Muscle layer of colon (tissue), 2 donors: ENCODE data around the gene VTN.

Experiments
- H3K27ac ChIP-seq: one replicate; pipeline ENCODE4 v1.7.0; 2013; ENCODE audit warnings: low read depth, mild to moderate bottlenecking, low read length, moderate library complexity
- H3K27me3 ChIP-seq, 2 donors: one replicate each; pipeline ENCODE4 v1.7.0; 2013; ENCODE audit warnings: low read length in 2 of 2, mild to moderate bottlenecking in 2 of 2; ENCODE audit not compliant: insufficient read depth in 2 of 2, control insufficient read depth in 1 of 2
- H3K36me3 ChIP-seq: one replicate; pipeline ENCODE4 v1.7.0; 2013; ENCODE audit warnings: mild to moderate bottlenecking, low read length; ENCODE audit not compliant: insufficient read depth
- H3K4me1 ChIP-seq: one replicate; pipeline ENCODE4 v1.7.0; 2013; ENCODE audit warnings: mild to moderate bottlenecking, low read length; ENCODE audit not compliant: insufficient read depth
- H3K4me3 ChIP-seq, 2 donors: one replicate each; pipeline ENCODE4 v1.7.0; 2013; ENCODE audit warnings: low read length in 2 of 2, low read depth in 1 of 2, mild to moderate bottlenecking in 1 of 2, moderate library complexity in 1 of 2
- H3K9ac ChIP-seq: one replicate; pipeline ENCODE4 v1.7.0; 2013; ENCODE audit warnings: low read length
- H3K9me3 ChIP-seq: one replicate; pipeline ENCODE4 v1.7.0; 2013; ENCODE audit warnings: mild to moderate bottlenecking, low read length
- donor health status: abdominal sarcoma.
- donor health status: Adenocarcinoma of cecum.

Gene VTN

GRCh38 chr17:28381141-28381825, 11.2 kb upstream of the VTN start:
- Histone ChIP-seq H3K27me3 (no peaks in the 10 kb centered on the region), H3K9me3 (no peaks in the 10 kb centered on the region), H3K4me1 (no peaks in the 10 kb centered on the region), H3K4me3 (no peak overlapping the region), H3K9ac (no peak overlapping the region), H3K36me3 (no peaks in the 10 kb centered on the region), H3K27ac (no peak overlapping the region)

- Histone ChIP-seq H3K4me1 (no peaks in the 10 kb centered on the region), H3K36me3 (no peaks in the 10 kb centered on the region), H3K9me3 (no peaks in the 10 kb centered on the region), H3K9ac (no peak overlapping the region), H3K27ac (no peak overlapping the region), H3K4me3 (no peak overlapping the region), H3K27me3 (no peaks in the 10 kb centered on the region)
Measured at GRCh38 chr17:28379814-28380801, 10.0 kb upstream of the VTN start.

- no peaks in the 10 kb centered on the region for H3K36me3 ChIP-seq
- H3K27me3 ChIP-seq, result no peaks in the 10 kb centered on the region
- H3K9ac ChIP-seq, result peak overlapping the region; percentile 10
- peaks cover 18% of the 10 kb centered on the region for H3K4me1 ChIP-seq
- no peaks in the 10 kb centered on the region for H3K9me3 ChIP-seq
- no peak overlapping the region for H3K27ac ChIP-seq
- H3K4me3 ChIP-seq, result peak overlapping the region in 1 of 2 donors; percentile 65
Measured at GRCh38 chr17:28372945-28373274, 2.8 kb upstream of the VTN start.

GRCh38 chr17:28372203-28372944, 2.3 kb upstream of the VTN start:
- Histone ChIP-seq H3K4me1 (peaks cover 18% of the 10 kb centered on the region), H3K9me3 (no peaks in the 10 kb centered on the region), H3K27ac (peak overlapping the region; percentile 73), H3K4me3 (peak overlapping the region; percentile 58 to 65), H3K27me3 (no peaks in the 10 kb centered on the region), H3K36me3 (no peaks in the 10 kb centered on the region), H3K9ac (peak overlapping the region; percentile 10)

GRCh38 chr17:28371245-28372202, 1.4 kb upstream of the VTN start, which contains the start of gene SARM1:
TSS of gene SARM1 (plus strand) at chr17:28371694. CDS start at chr17:28372033, 339 bp downstream.
- H3K9ac ChIP-seq, result peak within 1 kb of the TSS; percentile 10
- peaks cover 18% of the 10 kb centered on the region for H3K4me1 ChIP-seq
- H3K27ac ChIP-seq, result peak within 1 kb of the TSS; percentile 73
- peak within 1 kb of the TSS; percentile 58 to 65 for H3K4me3 ChIP-seq
- no peaks in the 10 kb centered on the region for H3K36me3 ChIP-seq
- H3K9me3 ChIP-seq, result no peaks in the 10 kb centered on the region
- no peaks in the 10 kb centered on the region for H3K27me3 ChIP-seq

- Histone ChIP-seq H3K36me3 (no peaks in the 10 kb centered on the region), H3K27ac (peak overlapping the region; percentile 48), H3K4me1 (peaks cover 18% of the 10 kb centered on the region), H3K9ac (no peak overlapping the region), H3K4me3 (peak overlapping the region in 1 of 2 donors; percentile 65), H3K9me3 (no peaks in the 10 kb centered on the region), H3K27me3 (no peaks in the 10 kb centered on the region)
Measured at GRCh38 chr17:28370744-28371103, 617 bp upstream of the VTN start.

GRCh38 chr17:28369684-28370034, 448 bp downstream of the VTN start:
- Histone ChIP-seq H3K27me3 (no peaks in the 10 kb centered on the region), H3K4me3 (no peak overlapping the region), H3K27ac (no peak overlapping the region), H3K4me1 (peaks cover 18% of the 10 kb centered on the region), H3K36me3 (no peaks in the 10 kb centered on the region), H3K9me3 (no peaks in the 10 kb centered on the region), H3K9ac (no peak overlapping the region)

- no peak overlapping the region for H3K4me3 ChIP-seq
- H3K27ac ChIP-seq, result no peak overlapping the region
- peaks cover 18% of the 10 kb centered on the region for H3K4me1 ChIP-seq
- no peaks in the 10 kb centered on the region for H3K36me3 ChIP-seq
- no peaks in the 10 kb centered on the region for H3K27me3 ChIP-seq
- H3K9me3 ChIP-seq, result no peaks in the 10 kb centered on the region
- no peak overlapping the region for H3K9ac ChIP-seq
Measured at GRCh38 chr17:28368915-28369683, 1.0 kb downstream of the VTN start.

- Histone ChIP-seq H3K27ac (no peak overlapping the region), H3K4me3 (no peak overlapping the region), H3K9me3 (no peaks in the 10 kb centered on the region), H3K36me3 (peaks cover 1% of the 10 kb centered on the region), H3K27me3 (no peaks in the 10 kb centered on the region), H3K9ac (no peak overlapping the region), H3K4me1 (peaks cover 16% of the 10 kb centered on the region)
Measured at GRCh38 chr17:28368306-28368831, 1.7 kb downstream of the VTN start.
